ENCODE data around the gene TMEM250. TPM values are rescaled to one million over a fixed set of nuclear protein-coding genes. Genes with fewer than 3 reads are reported as not detected.

The TMEM250 gene
- total RNA-seq, 1 experiment from 2014 or later, result 34.0 TPM

- Histone ChIP-seq H3K27ac (ENCODE audit: low read length) (no peak overlapping the region), H3K9me3 (ENCODE audit: control insufficient read depth, insufficient read depth, low read depth, low read length) (no peaks in the 10 kb centered on the region), H3K36me3 (ENCODE audit: control insufficient read depth, insufficient read depth, low read length) (no peaks in the 10 kb centered on the region), H3K4me3 (ENCODE audit: low read depth in 2 of 2, low read length in 2 of 2) (no peak overlapping the region), H3K27me3 (ENCODE audit: control insufficient read depth, insufficient read depth, low read length) (no peaks in the 10 kb centered on the region), H3K4me1 (ENCODE audit: control insufficient read depth, insufficient read depth, low read length) (no peaks in the 10 kb centered on the region)
- DNase-seq (ENCODE audit: low read depth, low spot score) (no peak), ATAC-seq (peak; percentile 71)
- ChIA-PET CTCF (no interaction called here), POLR2A (no interaction called here)
- BruUV-seq (replicated peaks), result no TSS peak
- in situ Hi-C loops (cut with HindIII; ENCODE audit: low pct_unique_long_range_greater_than_20kb, low sequenced_read_pairs), result no loop called here
- intact Hi-C loops (cut with micrococcal nuclease; ENCODE audit: unreplicated experiment), result no loop called here
- TF ChIP-seq POLR2AphosphoS5 (IDR thresholded peaks at IDR 0.05; ENCODE audit: low read depth, low read length) (no peak), REST (IDR thresholded peaks at IDR 0.05; ENCODE audit: insufficient read depth in 1 of 2, low read depth in 2 of 2, low read length in 1 of 2) (no peak), SIN3A (IDR thresholded peaks at IDR 0.05; ENCODE audit: borderline replicate concordance, insufficient read depth, low read depth, low read length) (no peak), TCF7L2 (IDR thresholded peaks at IDR 0.05; ENCODE audit: low read depth, low read length) (no peak), CTCF (IDR thresholded peaks at IDR 0.05) (peak; percentile 75)
Observed at GRCh38 chr9:136143215-136144001, 24.7 kb upstream of the TMEM250 start.

GRCh38 chr9:136142859-136143214, 24.2 kb upstream of the TMEM250 start:
- Histone ChIP-seq H3K9me3 (ENCODE audit: control insufficient read depth, insufficient read depth, low read depth, low read length) (no peaks in the 10 kb centered on the region), H3K36me3 (ENCODE audit: control insufficient read depth, insufficient read depth, low read length) (no peaks in the 10 kb centered on the region), H3K27me3 (ENCODE audit: control insufficient read depth, insufficient read depth, low read length) (no peaks in the 10 kb centered on the region), H3K4me3 (ENCODE audit: low read depth in 2 of 2, low read length in 2 of 2) (no peak overlapping the region), H3K4me1 (ENCODE audit: control insufficient read depth, insufficient read depth, low read length) (no peaks in the 10 kb centered on the region), H3K27ac (ENCODE audit: low read length) (no peak overlapping the region)
- no peak for TF ChIP-seq TCF7L2 (IDR thresholded peaks at IDR 0.05; ENCODE audit: low read depth, low read length)
- TF ChIP-seq CTCF (IDR thresholded peaks at IDR 0.05), result no peak
- TF ChIP-seq SIN3A (IDR thresholded peaks at IDR 0.05; ENCODE audit: borderline replicate concordance, insufficient read depth, low read depth, low read length), result no peak
- no peak for TF ChIP-seq POLR2AphosphoS5 (IDR thresholded peaks at IDR 0.05; ENCODE audit: low read depth, low read length)
- no peak for TF ChIP-seq REST (IDR thresholded peaks at IDR 0.05; ENCODE audit: insufficient read depth in 1 of 2, low read depth in 2 of 2, low read length in 1 of 2)
- no TSS peak for BruUV-seq (replicated peaks)
- DNase-seq (ENCODE audit: low read depth, low spot score) (no peak), ATAC-seq (no peak)
- in situ Hi-C loops (cut with HindIII; ENCODE audit: low pct_unique_long_range_greater_than_20kb, low sequenced_read_pairs) (no loop called here), intact Hi-C loops (cut with micrococcal nuclease; ENCODE audit: unreplicated experiment) (no loop called here)
- ChIA-PET CTCF (no interaction called here), POLR2A (no interaction called here)

Data from Panc1 (cell line).